NCI-H1436 treated with DMSO at 0.1 percent for 48 hours (cell line): ENCODE data around the gene OR5J2.
"Not testable (repeated sequence)": the region's sequence is repeated elsewhere in the genome, so short reads cannot be mapped to it uniquely, and the experiment has no call there.

Experiments used
- DNase-seq: peaks from one replicate; lab custom pipeline; 2025; lab: John Stamatoyannopoulos, UW

OR5J2 gene

GRCh38 chr11:56176318-56176717 is at the start of gene OR5J2:
Gene OR5J2, plus strand, starts transcription at chr11:56176618. Its CDS starts 0 bp downstream, at chr11:56176618.
- DNase-seq = no peak

GRCh38 chr11:56140151-56140661 is 36.2 kb upstream of the OR5J2 start, which contains the start of gene OR8J3:
Gene OR8J3, minus strand, starts transcription at chr11:56140201. Its CDS starts 2,483 bp downstream, at chr11:56137718.
- no peak for DNase-seq

DNA sequence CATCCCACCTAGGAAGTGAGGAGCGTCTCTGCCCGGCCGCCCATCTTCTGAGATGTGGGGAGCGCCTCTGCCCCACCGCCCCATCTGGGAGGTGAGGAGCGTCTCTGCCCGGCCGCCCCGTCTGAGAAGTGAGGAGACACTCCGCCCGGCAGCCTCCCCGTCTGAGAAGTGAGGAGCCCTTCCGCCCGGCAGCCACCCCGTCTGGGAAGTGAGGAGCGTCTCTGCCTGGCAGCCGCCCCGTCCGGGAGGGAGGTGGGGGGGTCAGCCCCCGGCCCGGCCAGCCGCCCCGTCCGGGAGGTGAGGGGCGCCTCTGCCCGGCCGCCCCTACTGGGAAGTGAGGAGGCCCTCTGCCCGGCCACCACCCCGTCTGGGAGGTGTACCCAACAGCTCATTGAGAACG is 32.7 kb upstream of the OR5J2 start:
- DNase-seq = not testable (repeated sequence)

DNA sequence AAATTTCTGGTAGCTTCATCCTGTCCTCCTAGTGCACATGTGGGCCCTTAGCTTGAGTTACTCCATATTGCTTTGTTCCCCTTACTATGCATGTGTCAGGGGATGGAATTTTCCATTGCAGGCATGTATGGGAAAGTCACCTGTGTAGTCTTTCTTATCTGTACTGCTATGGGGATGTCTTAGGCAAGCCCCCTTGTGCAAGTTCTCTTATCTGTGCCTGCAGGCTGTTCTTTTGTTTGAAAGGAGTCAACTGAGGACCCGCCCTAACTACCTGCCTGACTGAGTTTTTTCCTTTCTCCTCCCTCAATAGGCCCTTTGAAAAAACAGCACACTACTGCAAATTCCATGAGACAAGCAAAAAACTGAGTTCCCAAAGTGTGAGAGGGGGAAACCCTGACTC is 25.0 kb upstream of the OR5J2 start:
- DNase-seq = no peak

- DNase-seq = no peak
Measured at GRCh38 chr11:56152333-56152732, 24.1 kb upstream of the OR5J2 start.

GRCh38 chr11:56160217-56160616 is 16.2 kb upstream of the OR5J2 start, which contains the start of gene OR8K5:
Gene OR8K5, minus strand, starts transcription at chr11:56160317. Its CDS starts 0 bp downstream, at chr11:56160317.
- DNase-seq = no peak

DNA sequence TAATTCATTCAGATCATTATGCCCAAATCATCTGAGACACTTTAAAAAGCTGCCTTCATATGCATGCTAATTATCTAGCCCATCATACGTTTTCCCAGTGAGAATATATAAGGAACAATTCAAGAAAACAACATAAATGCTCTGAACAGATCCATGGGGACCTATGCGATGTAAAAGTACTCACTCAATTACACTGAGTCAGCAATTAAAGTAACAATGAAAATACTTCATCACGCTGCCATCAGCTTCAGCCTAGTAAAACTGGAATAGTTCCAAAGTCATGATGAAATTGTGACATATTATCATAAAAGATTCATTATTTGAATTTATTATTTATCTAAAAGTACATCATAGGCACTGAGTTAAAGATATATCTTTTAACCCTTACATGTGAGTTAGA is 12.6 kb upstream of the OR5J2 start:
- no peak for DNase-seq

- DNase-seq = no peak
Measured at GRCh38 chr11:56172256-56172830, 4.1 kb upstream of the OR5J2 start.

DNA sequence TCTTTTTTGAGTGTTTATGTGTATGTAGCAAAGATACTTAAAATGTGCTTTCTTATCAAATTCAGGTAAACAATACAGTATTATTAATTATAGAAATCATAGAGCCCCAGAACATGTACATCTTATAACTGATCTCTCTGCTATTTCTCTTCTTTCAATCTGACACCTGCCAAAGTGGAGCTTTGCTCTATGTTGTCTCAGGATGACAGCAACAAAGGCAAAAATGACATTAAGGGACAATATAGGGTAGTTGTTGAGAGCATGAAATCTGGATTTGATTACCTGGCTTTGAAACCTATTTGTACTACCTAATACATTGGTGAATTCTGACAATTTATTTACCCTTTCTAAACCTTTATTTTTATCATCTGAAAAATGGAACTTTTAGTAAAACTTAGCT is 7.0 kb downstream of the OR5J2 start:
- no peak for DNase-seq

- no peak for DNase-seq
Measured at GRCh38 chr11:56188602-56189001, 12.2 kb downstream of the OR5J2 start.

GRCh38 chr11:56196705-56197104 is 20.3 kb downstream of the OR5J2 start:
- DNase-seq = no peak

- DNase-seq = no peak
Measured at GRCh38 chr11:56197367-56197766, 20.9 kb downstream of the OR5J2 start.

DNA sequence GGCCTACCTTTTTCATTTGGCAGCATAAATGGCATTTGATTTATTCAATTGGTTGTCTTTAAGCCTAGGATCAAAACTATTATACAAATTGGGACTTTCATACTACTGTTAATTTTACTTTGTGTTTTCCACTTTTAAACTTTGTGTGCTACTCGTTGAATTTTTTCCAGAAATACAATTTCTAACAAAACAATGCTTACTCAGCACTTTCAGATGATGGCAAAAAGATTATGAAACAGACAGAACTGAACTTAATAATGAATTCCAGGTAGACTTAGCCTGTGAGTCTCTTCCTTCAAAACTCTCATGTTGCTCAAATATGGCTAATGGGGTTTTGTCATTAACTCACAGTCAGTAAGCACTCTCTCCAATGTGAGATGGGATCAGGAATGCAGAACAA is 31.4 kb downstream of the OR5J2 start:
- DNase-seq = no peak

GRCh38 chr11:56214537-56214936 is 38.1 kb downstream of the OR5J2 start:
- no peak for DNase-seq

DNA sequence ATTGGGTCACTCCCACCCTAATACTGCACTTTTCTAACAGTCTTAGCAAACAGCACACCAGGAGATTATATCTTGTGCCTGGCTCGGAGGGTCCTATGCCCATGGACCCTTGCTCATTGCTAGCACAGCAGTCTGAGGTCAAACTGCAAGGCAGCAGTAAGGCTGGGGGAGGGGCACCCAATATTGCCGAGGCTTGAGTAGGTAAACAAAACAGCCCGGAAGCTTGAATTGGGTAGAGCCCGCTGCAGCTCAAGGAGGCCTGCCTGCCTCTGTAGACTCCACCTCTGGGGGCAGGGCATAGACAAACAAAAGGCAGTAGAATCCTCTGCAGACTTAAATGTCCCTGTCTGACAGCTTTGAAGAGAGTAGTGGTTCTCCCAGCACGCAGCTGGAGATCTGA is 43.3 kb downstream of the OR5J2 start:
- DNase-seq = not testable (repeated sequence)
